ENCODE measurements around the gene CMSS1. TPM values are rescaled to one million over a fixed set of nuclear protein-coding genes. Genes with fewer than 3 reads are reported as not detected.
A peak's percentile ranks its signal among the peaks of the same experiment; 100 is the strongest.

Gene CMSS1
- total and polyA plus RNA-seq, 12 donors = 16.2 to 75.6 (median 33.0) TPM

GRCh38 chr3:100160521-100160920, 342.9 kb downstream of the CMSS1 start:
- Histone ChIP-seq H3K27me3 (no peaks in the 10 kb centered on the region), H3K4me1 (replicated peaks in 1 of 2) (peaks cover 8 to 48% of the 10 kb centered on the region in 2 donors), H3K4me3 (no peak overlapping the region), H3K36me3 (replicated peaks in 1 of 2) (no peaks in the 10 kb centered on the region), H3K27ac (peak overlapping the region in 3 of 5 donors; percentile 47 to 79 (median 73)), H3K9me3 (replicated peaks in 1 of 3) (peaks cover 0 to 2% (median under 1%) of the 10 kb centered on the region in 3 donors)
- TF ChIP-seq CTCF (IDR thresholded peaks at IDR 0.05) (no peak), POLR2A (IDR thresholded peaks at IDR 0.05) (no peak)
- WGBS, 4 donors = 81 to 92% (median 88%) methylated on average over 2 of the region's 2 CpGs
- DNase-seq = no peak
- intact Hi-C loops (cut with DNase I) = no loop called here

GRCh38 chr3:100163787-100164186, 346.1 kb downstream of the CMSS1 start:
- H3K27me3 ChIP-seq = no peaks in the 10 kb centered on the region
- no peak for TF ChIP-seq CTCF (IDR thresholded peaks at IDR 0.05)
- no peak for TF ChIP-seq POLR2A (IDR thresholded peaks at IDR 0.05)
- WGBS, 4 donors = 73 to 81% (median 77%) methylated on average over 2 of the region's 2 CpGs
- peak overlapping the region in 2 of 5 donors; percentile 57 to 63 for H3K27ac ChIP-seq
- peaks cover 6 to 44% of the 10 kb centered on the region in 2 donors for H3K4me1 ChIP-seq (replicated peaks in 1 of 2)
- intact Hi-C loops (cut with DNase I) = no loop called here
- no peaks in the 10 kb centered on the region for H3K9me3 ChIP-seq (replicated peaks in 1 of 3)
- DNase-seq = no peak
- no peaks in the 10 kb centered on the region for H3K36me3 ChIP-seq (replicated peaks in 1 of 2)
- H3K4me3 ChIP-seq = no peak overlapping the region

- Histone ChIP-seq H3K9me3 (replicated peaks in 1 of 3) (no peaks in the 10 kb centered on the region), H3K27me3 (no peaks in the 10 kb centered on the region), H3K4me3 (no peak overlapping the region), H3K4me1 (replicated peaks in 1 of 2) (peaks cover 6 to 42% of the 10 kb centered on the region in 2 donors), H3K36me3 (replicated peaks in 1 of 2) (no peaks in the 10 kb centered on the region), H3K27ac (peak overlapping the region in 2 of 5 donors; percentile 26 to 63)
- intact Hi-C loops (cut with DNase I) = no loop called here
- TF ChIP-seq CTCF (IDR thresholded peaks at IDR 0.05) = no peak
- TF ChIP-seq POLR2A (IDR thresholded peaks at IDR 0.05) = no peak
- WGBS, 4 donors = 75 to 94% (median 85%) methylated on average over 3 of the region's 3 CpGs
- no peak for DNase-seq
Observed at GRCh38 chr3:100164743-100165142, 347.1 kb downstream of the CMSS1 start.

GRCh38 chr3:100165926-100166550, 348.4 kb downstream of the CMSS1 start:
- intact Hi-C loops (cut with DNase I) = no loop called here
- TF ChIP-seq CTCF (IDR thresholded peaks at IDR 0.05) (no peak), POLR2A (IDR thresholded peaks at IDR 0.05) (no peak)
- H3K27ac ChIP-seq = peak overlapping the region in 3 of 5 donors; percentile 65 to 67 (median 65)

More at GRCh38 chr3:100165926-100166550, 348.4 kb downstream of the CMSS1 start:
- 51 to 66% (median 61%) methylated on average over 2 of the region's 2 CpGs for WGBS, 4 donors
- no peak for DNase-seq
- no peaks in the 10 kb centered on the region for H3K36me3 ChIP-seq (replicated peaks in 1 of 2)
- H3K4me3 ChIP-seq = no peak overlapping the region
- no peaks in the 10 kb centered on the region for H3K27me3 ChIP-seq
- peaks cover 13 to 41% of the 10 kb centered on the region in 2 donors for H3K4me1 ChIP-seq (replicated peaks in 1 of 2)
- H3K9me3 ChIP-seq (replicated peaks in 1 of 3) = no peaks in the 10 kb centered on the region

Data from adrenal gland (tissue), 12 donors.